H9 (cell line): Measurements from ENCODE around the gene HDDC2. TPM values are rescaled to one million over a fixed set of nuclear protein-coding genes. Genes with fewer than 3 reads are reported as not detected.

ENCODE experiments used
- DNase-seq: peaks from one replicate; pipeline ENCODE4 v3.0.0-alpha.2; 2017
- H2AFZ ChIP-seq: one replicate; pipeline ENCODE4 v1.6.1; 2013; ENCODE audit warnings: mild to moderate bottlenecking, low read length, control low read depth, moderate library complexity
- H2AK5ac ChIP-seq: 2 replicates; pipeline ENCODE4 v1.6.1; 2013; ENCODE audit warnings: low read length, control low read depth, mixed read lengths; ENCODE audit not compliant: insufficient read length
- H2BK120ac ChIP-seq: one replicate; pipeline ENCODE4 v1.6.1; 2013; ENCODE audit warnings: low read depth, mild to moderate bottlenecking, low read length, control low read depth, inconsistent platforms; ENCODE audit not compliant: poor library complexity, severe bottlenecking
- H2BK12ac ChIP-seq: 2 replicates; pipeline ENCODE4 v1.6.1; 2013; ENCODE audit warnings: low read length, control low read depth, mixed read lengths, low read depth; ENCODE audit not compliant: insufficient read length
- H2BK15ac ChIP-seq: 2 replicates; pipeline ENCODE4 v1.6.1; 2013; ENCODE audit warnings: low read depth, low read length, control low read depth
- H2BK20ac ChIP-seq: one replicate; pipeline ENCODE4 v1.6.1; 2013; ENCODE audit warnings: low read depth, mild to moderate bottlenecking, low read length, control low read depth, inconsistent platforms; ENCODE audit not compliant: poor library complexity, severe bottlenecking
- H2BK5ac ChIP-seq: 2 replicates; pipeline ENCODE4 v1.6.1; 2013; ENCODE audit warnings: low read length, control low read depth, mixed read lengths; ENCODE audit not compliant: insufficient read length
- H3K14ac ChIP-seq: 2 replicates; pipeline ENCODE4 v1.6.1; 2013; ENCODE audit warnings: low read length, control low read depth; ENCODE audit not compliant: insufficient read depth
- H3K18ac ChIP-seq: 2 replicates; pipeline ENCODE4 v1.6.1; 2013; ENCODE audit warnings: low read depth, mild to moderate bottlenecking, mixed read lengths, low read length, control low read depth; ENCODE audit not compliant: insufficient read length
- H3K23ac ChIP-seq: 2 replicates; pipeline ENCODE4 v1.6.1; 2013; ENCODE audit warnings: low read length, control low read depth, mixed read lengths, low read depth; ENCODE audit not compliant: insufficient read length
- H3K23me2 ChIP-seq: 2 replicates; pipeline ENCODE4 v1.6.1; 2013; ENCODE audit warnings: low read depth, mild to moderate bottlenecking, mixed read lengths, low read length, control low read depth; ENCODE audit not compliant: insufficient read length, poor library complexity, severe bottlenecking
- H3K27ac ChIP-seq: 2 replicates; pipeline ENCODE4 v1.5.1; 2013; ENCODE audit warnings: low read length, control low read depth, mixed read lengths, low read depth; ENCODE audit not compliant: insufficient read length
- H3K27me3 ChIP-seq: 2 replicates; pipeline ENCODE4 v1.6.1; 2013; ENCODE audit warnings: low read length, control low read depth, inconsistent platforms; ENCODE audit not compliant: insufficient read depth
- H3K4ac ChIP-seq: 2 replicates; pipeline ENCODE4 v1.6.1; 2013; ENCODE audit warnings: low read depth, mild to moderate bottlenecking, control low read depth, inconsistent platforms, low read length, moderate library complexity
- H3K4me1 ChIP-seq: 2 replicates; pipeline ENCODE4 v1.6.1; 2013; ENCODE audit warnings: low read length, control low read depth, inconsistent platforms; ENCODE audit not compliant: insufficient read depth
- H3K4me2 ChIP-seq: 2 replicates; pipeline ENCODE4 v1.6.1; 2013; ENCODE audit warnings: low read length, control low read depth, mixed read lengths; ENCODE audit not compliant: insufficient read length, insufficient read depth
- H3K56ac ChIP-seq: 2 replicates; pipeline ENCODE4 v1.6.1; 2013; ENCODE audit warnings: low read depth, mild to moderate bottlenecking, mixed read lengths, low read length, control low read depth; ENCODE audit not compliant: insufficient read length
- H3K79me1 ChIP-seq: 2 replicates; pipeline ENCODE4 v1.6.1; 2013; ENCODE audit warnings: low read depth, mild to moderate bottlenecking, moderate library complexity, low read length, control low read depth, inconsistent platforms; ENCODE audit not compliant: insufficient read depth, poor library complexity, severe bottlenecking
- H3K79me2 ChIP-seq: 2 replicates; pipeline ENCODE4 v1.6.1; 2013; ENCODE audit warnings: low read length, control low read depth, inconsistent platforms; ENCODE audit not compliant: insufficient read depth
- H3K9ac ChIP-seq: 2 replicates; pipeline ENCODE4 v1.6.1; 2013; ENCODE audit warnings: low read length, control low read depth, mixed read lengths; ENCODE audit not compliant: insufficient read length; ENCODE audit errors: extremely low read depth
- H3K9me3 ChIP-seq: one replicate; pipeline ENCODE4 v1.6.1; 2013; ENCODE audit warnings: low read depth, low read length, inconsistent platforms; ENCODE audit not compliant: control insufficient read depth
- H3T11ph ChIP-seq: one replicate; pipeline ENCODE4 v1.6.1; 2013; ENCODE audit warnings: mild to moderate bottlenecking, low read length, control low read depth, inconsistent platforms
- H4K20me1 ChIP-seq: one replicate; pipeline ENCODE4 v1.6.1; 2013; ENCODE audit not compliant: control insufficient read depth, insufficient read length, insufficient read depth
- H4K5ac ChIP-seq: 2 replicates; pipeline ENCODE4 v1.6.1; 2013; ENCODE audit warnings: low read depth, mild to moderate bottlenecking, mixed read lengths, low read length, control low read depth; ENCODE audit not compliant: insufficient read length
- H4K8ac ChIP-seq: replicated peaks from 2 replicates; pipeline ENCODE4 v1.6.1; 2013; ENCODE audit warnings: low read length, control low read depth, mixed read lengths, low read depth; ENCODE audit not compliant: insufficient read length
- H4K91ac ChIP-seq: 2 replicates; pipeline ENCODE4 v1.6.1; 2013; ENCODE audit warnings: low read depth, mild to moderate bottlenecking, moderate library complexity, mixed read lengths, low read length, control low read depth; ENCODE audit not compliant: insufficient read length
- H3K27ac Mint-ChIP-seq, 3 experiments: 2 replicates in 2 of 3; 3 replicates in 1 of 3; pipeline ENCODE4 v1.8.0; 2020 to 2021; ENCODE audit warnings: mixed read lengths in 3 of 3, mild to moderate bottlenecking in 1 of 3, moderate library complexity in 1 of 3
- H3K27me3 Mint-ChIP-seq: 2 replicates; pipeline ENCODE4 v1.8.0; 2021; ENCODE audit warnings: low read depth, mild to moderate bottlenecking, moderate library complexity, mixed read lengths
- H3K36me3 Mint-ChIP-seq, 3 experiments: 2 replicates in 2 of 3; 3 replicates in 1 of 3; pipeline ENCODE4 v1.8.0; 2020 to 2021; ENCODE audit warnings: low read depth in 3 of 3, mixed read lengths in 3 of 3; ENCODE audit not compliant: insufficient read depth in 1 of 3
- H3K4me1 Mint-ChIP-seq, 2 experiments: 2 replicates each; pipeline ENCODE4 v1.8.0; 2020; ENCODE audit warnings: mixed read lengths in 2 of 2
- H3K4me3 Mint-ChIP-seq, 2 experiments: 2 replicates in 1 of 2; 3 replicates in 1 of 2; pipeline ENCODE4 v1.8.0; 2020 to 2021; ENCODE audit warnings: mild to moderate bottlenecking in 2 of 2, mixed read lengths in 2 of 2, moderate library complexity in 1 of 2
- H3K9me3 Mint-ChIP-seq, 2 experiments: 2 replicates in 1 of 2; 3 replicates in 1 of 2; pipeline ENCODE4 v1.8.0; 2020; ENCODE audit warnings: mild to moderate bottlenecking in 2 of 2, mixed read lengths in 2 of 2, moderate library complexity in 1 of 2
- CTCF ChIP-seq: fragments of 200-600 bp; sonication (generic); conservative IDR thresholded peaks from 3 replicates; pipeline ENCODE4 v1.8.0; 2021; ENCODE audit warnings: antibody characterized with exemption, mild to moderate bottlenecking
- WGBS: extraction: QIAGEN DNeasy Blood & Tissue Kit; methylation state at CpG from one replicate; pipeline ENCODE4 v1.1.7; 2013; ENCODE audit warnings: missing lambda C conversion rate, low lambda C conversion rate, mixed read lengths; ENCODE audit not compliant: insufficient read length; ENCODE audit errors: extremely low coverage; 5-methylcytosine and 5-hydroxymethylcytosine counted together
- long read RNA-seq: library from polyadenylated mRNA; unstranded; transcript quantifications from one replicate; pipeline ENCODE4 v2.0.0, GENCODE V29; 2020
- total RNA-seq: library from RNA; stranded (reverse); gene quantifications from 2 replicates; pipeline ENCODE4 v1.2.1, GENCODE V29; 2021

Gene HDDC2
- total RNA-seq = 76.4 and 77.8 TPM in 2 replicates
- long read RNA-seq, transcript HDDC2-201 (5 exons, 1,350 nt) = minor isoform, 28 of 108 reads
- long read RNA-seq, transcript HDDC2-206 (4 exons, 587 nt) = minor isoform, 5 of 108 reads
- long read RNA-seq, transcript HDDC2-202 (6 exons, 918 nt) = major isoform, 52 of 108 reads
- long read RNA-seq, partial matches to known transcripts = 6 of 108 reads
- long read RNA-seq, other reads (novel, unspliced or antisense) = 17 of 108 reads

- WGBS = no CpG with 5 or more reads among the region's 67 CpGs
- Mint-ChIP-seq H3K4me3 (peak within 1 kb of the TSS; percentile 78 to 92), H3K36me3 (peaks cover 25 to 41% (median 35%) of the 10 kb centered on the region in 3 experiments; a peak in 6 of 7 replicates), H3K27me3 (peaks cover 18% of the 10 kb centered on the region), H3K4me1 (peaks cover 16% of the 10 kb centered on the region in 2 experiments), H3K9me3 (peaks cover 0 to 4% of the 10 kb centered on the region in 2 experiments; a peak in 2 of 5 replicates), H3K27ac (peak within 1 kb of the TSS; percentile 11 to 93 (median 88); a peak in 5 of 7 replicates)
- Histone ChIP-seq H4K20me1 (no peaks in the 10 kb centered on the region), H4K8ac (no peak within 1 kb of the TSS), H3K18ac (peak within 1 kb of the TSS; percentile 87), H2BK15ac (peak within 1 kb of the TSS; percentile 52; the same call in 1 of the 2 replicates), H3K79me2 (no peaks in the 10 kb centered on the region), H3K9ac (peak within 1 kb of the TSS; percentile 90), H3K27me3 (no peaks in the 10 kb centered on the region), H4K91ac (no peak within 1 kb of the TSS), H3K27ac (no peak within 1 kb of the TSS), H3K4ac (peak within 1 kb of the TSS; percentile 62; the same call in 1 of the 2 replicates), H3K14ac (peak within 1 kb of the TSS; percentile 97), H2BK5ac (no peak within 1 kb of the TSS), H3T11ph (no peak within 1 kb of the TSS), H4K5ac (no peak within 1 kb of the TSS), H2BK120ac (no peak within 1 kb of the TSS), H3K9me3 (no peaks in the 10 kb centered on the region), H2AK5ac (no peak within 1 kb of the TSS), H3K23me2 (peaks cover 11% of the 10 kb centered on the region), H3K4me1 (0 out of 2 replicates have a peak, but pooled peaks cover 2% of the 10 kb centered on the region), H3K56ac (no peak within 1 kb of the TSS), H2AFZ (peak within 1 kb of the TSS; percentile 73), H2BK12ac (no peak within 1 kb of the TSS), H2BK20ac (no peak within 1 kb of the TSS), H3K4me2 (peak within 1 kb of the TSS; percentile 94), H3K23ac (no peak within 1 kb of the TSS), H3K79me1 (no peaks in the 10 kb centered on the region)
- no peak for TF ChIP-seq CTCF
- DNase-seq = peak; percentile 67
Measured at GRCh38 chr6:125301435-125302391, at the start of gene HDDC2. Gene HDDC2 (minus strand): TSS chr6:125301967. CDS start chr6:125301932, 35 bp downstream.
